Vagina (tissue), 2 donors: ENCODE results near the gene MID1.

Experiments used
- POLR2A ChIP-seq, 2 donors: fragments of 450-650 bp; IDR thresholded peaks; one replicate each; pipeline ENCODE4 v1.6.1; 2017; ENCODE audit warnings: antibody characterized with exemption in 2 of 2, mild to moderate bottlenecking in 2 of 2, moderate library complexity in 2 of 2
- POLR2AphosphoS5 ChIP-seq, 2 donors: sonication (generic); formaldehyde crosslinking; IDR thresholded peaks; one replicate each; pipeline ENCODE4 v1.9.0; 2017; ENCODE audit warnings: antibody characterized with exemption in 2 of 2, mild to moderate bottlenecking in 2 of 2, low read depth in 1 of 2; ENCODE audit not compliant: insufficient read depth in 1 of 2
- TF ChIP-seq, protein P1 (sequence below), 3 experiments: fragments of 450-650 bp in 2 of 3; fragments of 200-600 bp in 1 of 3; sonication (generic) in 1 of 3; IDR thresholded peaks; one replicate each; pipeline ENCODE4 v1.5.1; 2017 to 2019; ENCODE audit warnings: antibody characterized with exemption in 3 of 3, mild to moderate bottlenecking in 2 of 3, moderate library complexity in 2 of 3

DNA sequence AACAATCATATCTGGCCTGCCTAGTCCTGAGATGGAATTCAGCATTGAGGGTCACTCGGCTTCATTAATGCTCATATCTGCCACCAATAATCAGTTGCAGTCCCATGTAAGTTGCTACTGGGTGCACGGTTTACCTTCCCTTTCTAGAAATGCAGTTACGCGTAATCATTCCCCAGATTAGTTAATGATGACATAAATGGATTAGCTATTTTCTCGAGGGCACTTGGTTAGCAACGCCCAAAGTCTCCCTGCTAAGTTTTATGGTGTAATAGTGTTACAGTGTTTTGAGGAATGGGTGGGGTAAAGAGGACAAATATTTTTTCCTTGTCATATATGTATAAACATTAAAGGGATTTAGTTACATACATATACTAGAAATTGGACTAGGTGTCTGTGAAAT is 118.8 kb downstream of the MID1 start:
- TF ChIP-seq POLR2A (IDR thresholded peaks at IDR 0.05), result no peak
- TF ChIP-seq, protein P1, sequence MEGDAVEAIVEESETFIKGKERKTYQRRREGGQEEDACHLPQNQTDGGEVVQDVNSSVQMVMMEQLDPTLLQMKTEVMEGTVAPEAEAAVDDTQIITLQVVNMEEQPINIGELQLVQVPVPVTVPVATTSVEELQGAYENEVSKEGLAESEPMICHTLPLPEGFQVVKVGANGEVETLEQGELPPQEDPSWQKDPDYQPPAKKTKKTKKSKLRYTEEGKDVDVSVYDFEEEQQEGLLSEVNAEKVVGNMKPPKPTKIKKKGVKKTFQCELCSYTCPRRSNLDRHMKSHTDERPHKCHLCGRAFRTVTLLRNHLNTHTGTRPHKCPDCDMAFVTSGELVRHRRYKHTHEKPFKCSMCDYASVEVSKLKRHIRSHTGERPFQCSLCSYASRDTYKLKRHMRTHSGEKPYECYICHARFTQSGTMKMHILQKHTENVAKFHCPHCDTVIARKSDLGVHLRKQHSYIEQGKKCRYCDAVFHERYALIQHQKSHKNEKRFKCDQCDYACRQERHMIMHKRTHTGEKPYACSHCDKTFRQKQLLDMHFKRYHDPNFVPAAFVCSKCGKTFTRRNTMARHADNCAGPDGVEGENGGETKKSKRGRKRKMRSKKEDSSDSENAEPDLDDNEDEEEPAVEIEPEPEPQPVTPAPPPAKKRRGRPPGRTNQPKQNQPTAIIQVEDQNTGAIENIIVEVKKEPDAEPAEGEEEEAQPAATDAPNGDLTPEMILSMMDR (IDR thresholded peaks at IDR 0.05), result no peak
- TF ChIP-seq POLR2AphosphoS5 (IDR thresholded peaks at IDR 0.05; ENCODE audit: insufficient read depth in 1 of 2, low read depth in 1 of 2), result no peak
